Umbilical cord (tissue), 2 donors: ENCODE data around the gene GOT2. TPM values are rescaled to one million over a fixed set of nuclear protein-coding genes. Genes with fewer than 3 reads are reported as not detected.
A peak's percentile ranks its signal among the peaks of the same experiment; 100 is the strongest.
"Not testable (repeated sequence)": the region's sequence is repeated elsewhere in the genome, so short reads cannot be mapped to it uniquely, and the experiment has no call there.

Experiments used
- DNase-seq: peaks from one replicate; pipeline ENCODE4 v3.0.0-alpha.2; 2015; ENCODE audit warnings: low spot score
- total RNA-seq: library from RNA; depleted of rRNA; stranded (reverse); fragments of >200 nt; gene quantifications from one replicate; pipeline ENCODE4 v1.2.3, GENCODE V29; 2014; ENCODE audit warnings: low replicate concordance; ENCODE audit not compliant: insufficient read depth

GOT2 gene
- 6.7 TPM for total RNA-seq

DNA sequence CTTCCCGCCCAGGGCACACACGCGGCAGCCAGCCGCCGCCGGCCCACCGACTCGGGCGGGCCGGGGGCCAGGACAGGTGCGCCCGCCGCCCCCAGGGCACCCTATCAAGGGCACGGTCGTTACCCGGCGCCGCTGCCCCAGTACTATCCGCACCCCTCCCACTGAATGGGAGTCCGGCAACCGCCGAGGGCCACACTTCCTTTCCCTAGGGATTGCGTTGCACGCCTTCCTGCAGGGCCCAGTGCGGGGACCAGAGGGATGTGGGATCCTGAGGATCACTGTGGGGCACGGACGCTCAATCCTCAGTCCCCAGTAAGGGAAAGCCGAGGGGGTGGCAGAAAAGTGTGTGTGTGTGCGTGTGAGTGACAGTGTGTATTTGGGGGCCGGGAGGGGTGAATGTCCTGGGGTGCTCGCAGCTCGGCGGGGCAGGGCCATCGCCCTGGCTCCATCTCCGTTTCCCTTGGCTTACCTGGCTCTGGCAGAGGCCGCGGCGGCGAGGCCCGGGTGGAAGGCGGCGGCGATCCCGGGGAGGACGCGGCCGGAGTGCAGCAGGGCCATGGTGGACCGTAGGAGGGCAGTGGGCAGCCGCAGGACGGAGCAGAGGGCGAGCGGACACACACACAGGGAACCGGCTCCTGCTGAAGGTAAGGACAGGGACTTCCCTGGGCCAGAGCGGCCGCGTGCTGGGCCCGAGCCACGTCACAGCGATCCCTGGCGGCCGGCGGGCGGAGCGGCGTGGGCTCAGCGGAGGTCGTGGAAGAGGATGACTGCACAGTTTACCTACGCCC, at the start of gene GOT2:
GOT2 (minus strand) TSS at position 646 of the 788 bp plus-strand sequence; CDS start at position 558, 88 bp downstream.
- DNase-seq = peak; percentile 82

GRCh38 chr16:58779291-58779690, 45.2 kb upstream of the GOT2 start:
- not testable (repeated sequence) for DNase-seq

DNA sequence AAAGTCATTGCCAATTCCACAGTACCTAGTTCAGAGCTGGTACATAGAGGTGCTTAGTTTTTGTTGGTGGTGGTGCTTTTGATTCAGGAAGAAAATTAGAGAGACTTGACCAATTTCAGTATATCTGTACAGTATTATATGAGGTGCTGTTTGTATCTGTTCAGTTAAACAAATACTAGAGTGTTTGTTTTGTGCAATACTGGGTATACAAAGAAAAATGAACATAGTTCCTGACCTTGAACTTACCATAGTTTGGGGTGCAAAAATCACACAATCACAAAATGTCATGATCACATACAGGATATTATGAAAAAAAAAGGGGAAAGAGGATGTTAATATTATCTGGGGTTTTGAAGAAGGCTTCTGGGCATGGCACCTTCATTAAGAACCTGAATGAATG, 39.8 kb upstream of the GOT2 start:
- DNase-seq = no peak

- DNase-seq = no peak
Measured at GRCh38 chr16:58768145-58768544, 34.0 kb upstream of the GOT2 start.

GRCh38 chr16:58767581-58767980, 33.5 kb upstream of the GOT2 start:
- DNase-seq = no peak

DNA sequence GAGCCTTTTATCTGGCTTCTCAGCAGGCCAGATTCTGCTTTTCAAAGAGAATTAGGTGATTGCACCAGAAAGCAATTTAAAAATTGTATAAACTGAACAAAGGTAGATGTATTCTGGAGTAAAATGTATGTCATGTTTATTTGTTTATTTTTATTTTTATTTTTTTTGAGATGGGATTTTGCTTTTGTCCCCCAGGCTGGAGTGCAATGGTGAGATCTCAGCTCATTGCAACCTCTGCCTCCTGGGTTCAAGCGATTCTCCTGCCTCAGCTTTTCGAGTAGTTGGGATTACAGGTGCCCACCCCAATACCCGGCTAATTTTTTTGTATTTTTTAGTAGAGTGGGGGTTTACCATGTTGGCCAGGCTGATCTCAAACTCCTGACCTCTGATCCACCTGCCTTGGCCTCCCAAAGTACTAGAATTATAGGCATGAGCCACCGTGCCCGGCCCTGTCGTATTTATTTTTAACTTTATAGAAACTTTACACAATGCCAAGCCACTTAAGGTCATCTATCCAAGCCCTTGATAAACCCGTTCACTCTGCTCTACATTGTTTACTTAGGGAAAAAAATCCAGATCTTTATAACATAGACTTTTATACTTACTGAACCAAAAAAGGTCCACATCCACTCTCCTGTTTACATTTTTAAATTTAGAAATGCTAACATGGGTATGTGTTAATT, 22.7 kb upstream of the GOT2 start:
- no peak for DNase-seq

DNA sequence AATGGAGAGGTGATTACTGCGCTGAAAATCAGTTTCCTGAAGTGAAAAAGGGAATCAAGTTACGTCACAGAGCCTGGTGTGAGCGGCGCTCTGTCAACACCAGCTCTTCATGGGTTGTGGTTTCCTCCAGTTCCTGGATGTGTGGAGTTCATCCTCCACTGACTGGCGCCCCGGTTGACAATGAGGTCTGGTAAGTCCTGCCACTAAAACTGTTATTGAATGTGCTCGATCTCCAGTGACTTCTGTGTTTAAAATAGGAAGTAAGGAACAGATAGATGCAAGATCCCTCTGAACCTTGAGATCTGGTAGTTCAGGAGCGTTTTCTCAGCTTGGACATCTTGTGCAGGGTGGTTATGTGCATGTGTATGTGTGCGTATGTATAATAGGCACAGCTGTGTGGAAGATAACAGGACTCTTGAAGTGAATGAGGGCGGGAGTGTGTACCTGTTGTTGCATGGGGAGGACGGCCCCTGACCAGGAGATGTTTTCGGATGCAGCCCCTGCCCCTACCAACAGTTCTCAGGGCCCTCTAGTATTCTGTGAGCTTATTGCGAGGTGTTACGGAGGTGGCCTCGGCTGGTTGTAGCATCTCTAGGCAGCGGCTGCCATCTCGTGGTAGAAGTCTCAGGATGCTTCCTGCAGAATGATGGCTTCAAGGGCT, 22.0 kb upstream of the GOT2 start:
- peak; percentile 74 for DNase-seq

DNA sequence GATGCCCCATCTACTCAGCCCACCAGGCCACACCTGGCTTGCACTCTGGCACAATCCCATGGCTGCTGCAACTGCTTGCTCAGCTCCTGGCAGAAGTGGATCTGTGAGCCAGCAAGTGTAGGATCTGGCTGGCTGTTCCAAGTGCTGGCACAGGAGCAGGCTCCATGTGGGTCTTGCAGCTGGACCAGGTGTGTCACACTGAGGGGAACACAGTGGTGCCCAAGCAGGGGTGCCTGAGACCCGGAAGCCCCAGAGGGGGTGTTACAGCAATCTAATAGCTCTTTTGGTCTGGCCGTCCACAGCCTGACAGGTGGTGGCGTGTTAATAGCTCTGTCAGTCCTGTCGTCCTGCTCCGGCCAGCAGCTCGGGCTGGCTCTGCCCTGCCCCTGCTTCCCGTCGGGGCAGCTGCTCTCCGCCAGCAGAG, 19.6 kb upstream of the GOT2 start:
- no peak for DNase-seq

DNA sequence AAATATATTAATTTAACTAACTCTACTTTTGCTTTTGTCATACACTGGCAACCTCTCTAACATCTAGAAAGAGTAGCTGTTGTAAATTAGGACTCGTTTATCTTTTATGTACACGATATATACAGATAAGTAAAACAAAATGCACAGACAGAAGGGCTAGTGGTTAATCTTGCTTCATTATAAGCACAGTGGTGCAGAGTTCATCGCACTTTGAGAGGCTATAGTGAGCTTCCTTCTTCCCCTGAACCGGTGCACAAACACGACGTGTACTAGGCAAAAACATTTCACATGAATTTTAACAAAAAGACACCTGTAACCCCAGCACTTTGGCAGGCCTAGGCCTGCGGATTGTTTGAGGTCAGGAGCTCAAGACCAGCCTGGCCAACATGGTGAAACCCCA, 10.4 kb upstream of the GOT2 start:
- no peak for DNase-seq

DNA sequence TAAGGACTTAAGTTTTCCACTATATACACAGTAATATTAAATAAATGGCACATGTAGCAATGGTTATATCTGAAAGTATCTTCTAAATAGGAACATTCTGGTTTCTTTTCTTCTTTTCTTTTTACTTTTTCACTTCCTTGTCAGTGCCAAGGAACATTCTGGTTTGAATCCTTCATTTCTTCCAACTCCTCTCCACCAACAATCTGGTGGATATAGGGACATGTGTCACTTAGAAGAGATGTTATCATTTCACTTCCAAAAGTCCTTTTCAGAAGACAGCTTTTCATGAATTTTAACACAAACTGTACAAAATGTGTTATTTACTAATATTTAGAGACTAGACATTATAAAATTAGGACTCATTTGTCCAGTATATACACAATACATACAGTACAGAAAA, 7.9 kb upstream of the GOT2 start:
- no peak for DNase-seq

- DNase-seq = no peak
Measured at GRCh38 chr16:58741166-58741565, 7.0 kb upstream of the GOT2 start.

GRCh38 chr16:58738672-58739296, 4.7 kb upstream of the GOT2 start:
- DNase-seq = no peak

- not testable (repeated sequence) for DNase-seq
Measured at GRCh38 chr16:58736341-58736740, 2.2 kb upstream of the GOT2 start.

DNA sequence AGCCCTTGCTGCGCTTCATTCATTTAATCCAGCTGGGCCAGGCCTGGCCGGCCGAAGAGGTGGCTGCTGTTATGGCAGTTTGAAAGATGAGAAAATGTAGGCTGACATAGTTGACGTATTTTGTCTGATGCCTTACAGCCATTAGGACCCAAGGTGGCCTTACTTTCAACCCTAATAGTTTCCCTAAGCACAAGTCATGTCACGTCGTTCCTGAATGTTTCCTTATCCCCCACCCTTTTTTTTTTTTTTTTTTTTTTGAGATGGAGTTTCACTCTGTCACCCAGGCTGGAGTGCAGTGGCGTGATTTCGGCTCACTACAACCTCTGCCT, 307 bp upstream of the GOT2 start:
- DNase-seq = no peak

DNA sequence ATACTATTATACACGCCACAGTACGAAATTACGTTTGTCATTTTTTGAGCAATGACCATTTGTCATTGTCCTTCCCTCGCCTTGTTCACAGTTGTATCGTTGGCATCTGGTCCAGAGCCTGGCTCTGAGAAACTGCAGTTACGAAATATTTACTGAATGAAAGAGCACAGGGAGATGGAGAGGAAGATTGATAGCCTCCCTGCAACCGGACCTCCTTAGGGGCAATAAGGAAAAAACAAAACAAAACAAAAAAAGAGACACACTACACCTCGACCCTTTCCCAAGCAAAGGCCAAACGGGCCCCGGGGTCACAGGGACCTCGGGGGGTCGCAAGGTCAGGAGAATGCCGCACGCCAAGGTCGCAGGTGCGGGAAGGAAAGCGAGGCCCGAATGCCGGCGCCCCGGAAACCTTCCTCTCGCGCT, 857 bp downstream of the GOT2 start:
- peak; percentile 9 for DNase-seq

DNA sequence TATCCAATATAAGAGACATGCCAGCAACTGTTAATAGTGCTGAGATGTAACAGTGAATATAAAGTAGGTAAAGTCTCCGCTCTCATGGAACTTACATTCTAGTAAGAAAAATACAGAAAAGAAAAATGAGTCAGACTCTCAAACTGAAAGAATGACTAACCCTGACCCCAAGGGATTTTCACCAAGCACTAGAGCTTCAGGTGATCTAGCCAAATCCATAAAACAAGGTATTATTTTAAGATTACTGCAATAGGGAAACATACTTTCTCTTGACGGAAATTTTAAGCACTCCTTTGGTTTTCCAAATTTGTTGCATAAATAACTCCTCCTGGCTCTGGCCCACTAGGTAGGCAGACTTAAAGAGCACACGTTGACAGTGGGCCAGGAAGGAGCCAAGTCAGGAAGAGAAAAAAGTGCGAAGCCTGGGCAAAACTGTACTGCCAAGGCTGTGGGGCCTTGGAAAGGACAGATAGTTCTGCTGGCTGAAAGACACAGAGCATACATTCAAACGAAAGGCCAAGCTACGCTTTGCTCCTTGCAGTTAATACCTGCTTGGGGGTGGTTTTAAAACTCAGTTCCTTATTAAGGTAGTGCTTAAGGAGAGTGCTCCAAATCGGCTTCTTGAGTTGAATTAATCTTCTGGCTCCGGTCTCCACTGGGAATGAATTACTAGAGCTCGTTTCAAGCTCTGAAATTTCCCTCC, 1.4 kb downstream of the GOT2 start:
- no peak for DNase-seq

GRCh38 chr16:58730724-58731370, 3.3 kb downstream of the GOT2 start:
- DNase-seq = no peak

DNA sequence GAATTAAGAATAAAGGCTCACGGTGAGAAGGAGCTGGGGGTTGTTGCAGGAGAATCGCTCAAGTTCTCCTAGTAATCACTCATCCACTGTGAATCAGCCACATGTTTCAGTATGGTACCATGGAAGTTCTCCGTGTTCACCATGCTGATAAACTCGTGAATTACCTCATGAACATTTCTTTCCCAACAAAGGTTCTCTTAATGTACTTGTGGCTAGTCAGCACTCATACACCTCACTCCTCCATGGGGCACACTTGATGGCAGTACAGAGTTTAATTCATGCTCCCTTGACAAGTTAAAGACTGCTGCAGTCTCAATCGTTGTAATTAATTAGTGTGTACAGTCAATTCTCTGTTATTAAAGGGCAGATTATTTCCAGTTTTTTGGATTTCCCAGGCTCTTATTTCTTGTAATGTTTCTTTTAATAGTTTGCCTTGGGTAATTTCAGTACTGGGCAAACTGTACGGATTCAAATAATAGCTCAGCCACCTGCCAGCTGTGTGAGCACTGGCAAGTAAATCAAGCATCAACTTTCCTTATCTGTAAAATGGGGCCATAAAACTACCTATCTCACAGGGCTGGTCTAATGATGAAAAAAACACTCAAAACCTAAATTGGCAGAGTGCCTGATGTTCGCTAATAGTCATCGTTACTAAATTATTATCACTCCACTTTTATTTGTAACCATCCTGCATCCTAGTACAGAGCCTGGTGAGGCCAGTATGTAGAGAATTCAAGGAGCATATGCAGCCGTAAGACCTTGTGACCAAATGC, 6.1 kb downstream of the GOT2 start:
- no peak for DNase-seq

GRCh38 chr16:58727028-58727781, 6.9 kb downstream of the GOT2 start:
- DNase-seq = no peak

- DNase-seq = no peak
Measured at GRCh38 chr16:58723109-58723508, 11.0 kb downstream of the GOT2 start.
